ENCODE results near the gene ATAD2B. TPM values are rescaled to one million over a fixed set of nuclear protein-coding genes. Genes with fewer than 3 reads are reported as not detected.
"Not testable (repeated sequence)": the region's sequence is repeated elsewhere in the genome, so short reads cannot be mapped to it uniquely, and the experiment has no call there.

ATAD2B gene
- total RNA-seq, 2 experiments from 2014 or later = 9.4 to 21.7 TPM

GRCh38 chr2:23745068-23745725 is 181.7 kb downstream of the ATAD2B start:
- BruUV-seq (replicated peaks) = no TSS peak
- intact Hi-C loops (cut with micrococcal nuclease; ENCODE audit: unreplicated experiment) = no loop called here
- Histone ChIP-seq H3K9me3 (ENCODE audit: low read length) (no peaks in the 10 kb centered on the region), H3K27ac (ENCODE audit: low read depth, low read length, poor library complexity, severe bottlenecking) (no peak overlapping the region), H3K79me2 (ENCODE audit: insufficient read depth, low read depth, low read length) (no peaks in the 10 kb centered on the region), H3K9me2 (ENCODE audit: insufficient read depth, low read length) (no peaks in the 10 kb centered on the region), H3K4me1 (ENCODE audit: insufficient read depth, low read length, poor library complexity, severe bottlenecking) (no peaks in the 10 kb centered on the region), H3K4me3 (ENCODE audit: low read depth, low read length, poor library complexity, severe bottlenecking) (no peak overlapping the region), H3K36me3 (ENCODE audit: insufficient read depth, low read length) (no peaks in the 10 kb centered on the region), H4K20me1 (ENCODE audit: insufficient read depth, low read length) (no peaks in the 10 kb centered on the region), H3K4me2 (ENCODE audit: low read length) (no peak overlapping the region), H2AFZ (ENCODE audit: low read length) (no peak overlapping the region)
- DNase-seq (ENCODE audit: low spot score) = no peak
- ChIA-PET CTCF (ENCODE audit: unreplicated experiment) (no interaction called here), POLR2A (no interaction called here)
- no peak for TF ChIP-seq EZH2phosphoT487 (IDR thresholded peaks at IDR 0.05; ENCODE audit: borderline replicate concordance, low read depth, low read length)
- TF ChIP-seq CTCF (conservative IDR thresholded peaks at IDR 0.05; ENCODE audit: low read length) = no peak

- intact Hi-C loops (cut with micrococcal nuclease; ENCODE audit: unreplicated experiment); H3K36me3 ChIP-seq (ENCODE audit: insufficient read depth, low read length); POLR2A ChIA-PET; DNase-seq (ENCODE audit: low spot score); H3K4me2 ChIP-seq (ENCODE audit: low read length); H3K4me3 ChIP-seq (ENCODE audit: low read depth, low read length, poor library complexity, severe bottlenecking); BruUV-seq (replicated peaks); H3K9me3 ChIP-seq (ENCODE audit: low read length); H3K9me2 ChIP-seq (ENCODE audit: insufficient read depth, low read length); H3K79me2 ChIP-seq (ENCODE audit: insufficient read depth, low read depth, low read length); H3K27ac ChIP-seq (ENCODE audit: low read depth, low read length, poor library complexity, severe bottlenecking); H4K20me1 ChIP-seq (ENCODE audit: insufficient read depth, low read length); H3K4me1 ChIP-seq (ENCODE audit: insufficient read depth, low read length, poor library complexity, severe bottlenecking); CTCF ChIA-PET (ENCODE audit: unreplicated experiment); H2AFZ ChIP-seq (ENCODE audit: low read length): not testable (repeated sequence)
Measured at GRCh38 chr2:23736783-23737182, 190.1 kb downstream of the ATAD2B start.

GRCh38 chr2:23734416-23734815 is 192.5 kb downstream of the ATAD2B start:
- H3K36me3 ChIP-seq (ENCODE audit: insufficient read depth, low read length) = no peaks in the 10 kb centered on the region
- DNase-seq (ENCODE audit: low spot score) = no peak
- TF ChIP-seq CTCF (conservative IDR thresholded peaks at IDR 0.05; ENCODE audit: low read length) = no peak
- H3K79me2 ChIP-seq (ENCODE audit: insufficient read depth, low read depth, low read length) = no peaks in the 10 kb centered on the region
- H3K9me3 ChIP-seq (ENCODE audit: low read length) = no peaks in the 10 kb centered on the region
- H3K9me2 ChIP-seq (ENCODE audit: insufficient read depth, low read length) = no peaks in the 10 kb centered on the region
- intact Hi-C loops (cut with micrococcal nuclease; ENCODE audit: unreplicated experiment) = no loop called here
- no peak overlapping the region for H3K4me3 ChIP-seq (ENCODE audit: low read depth, low read length, poor library complexity, severe bottlenecking)
- no TSS peak for BruUV-seq (replicated peaks)
- H2AFZ ChIP-seq (ENCODE audit: low read length) = no peak overlapping the region
- no peaks in the 10 kb centered on the region for H3K4me1 ChIP-seq (ENCODE audit: insufficient read depth, low read length, poor library complexity, severe bottlenecking)
- CTCF ChIA-PET (ENCODE audit: unreplicated experiment) = no interaction called here
- no peaks in the 10 kb centered on the region for H4K20me1 ChIP-seq (ENCODE audit: insufficient read depth, low read length)
- POLR2A ChIA-PET = no interaction called here
- no peak overlapping the region for H3K4me2 ChIP-seq (ENCODE audit: low read length)
- H3K27ac ChIP-seq (ENCODE audit: low read depth, low read length, poor library complexity, severe bottlenecking) = no peak overlapping the region

GRCh38 chr2:23723029-23723428 is 203.9 kb downstream of the ATAD2B start:
- POLR2A ChIA-PET; H3K36me3 ChIP-seq (ENCODE audit: insufficient read depth, low read length); CTCF ChIA-PET (ENCODE audit: unreplicated experiment); H3K4me3 ChIP-seq (ENCODE audit: low read depth, low read length, poor library complexity, severe bottlenecking); H3K79me2 ChIP-seq (ENCODE audit: insufficient read depth, low read depth, low read length); H4K20me1 ChIP-seq (ENCODE audit: insufficient read depth, low read length); DNase-seq (ENCODE audit: low spot score); intact Hi-C loops (cut with micrococcal nuclease; ENCODE audit: unreplicated experiment); BruUV-seq (replicated peaks); H2AFZ ChIP-seq (ENCODE audit: low read length); H3K4me1 ChIP-seq (ENCODE audit: insufficient read depth, low read length, poor library complexity, severe bottlenecking); H3K27ac ChIP-seq (ENCODE audit: low read depth, low read length, poor library complexity, severe bottlenecking); H3K9me3 ChIP-seq (ENCODE audit: low read length); H3K4me2 ChIP-seq (ENCODE audit: low read length); H3K9me2 ChIP-seq (ENCODE audit: insufficient read depth, low read length): not testable (repeated sequence)

Data from OCI-LY7 (cell line).